COLO668 (cell line): ENCODE results near the gene LINGO3.

Experiments used
- DNase-seq: peaks from one replicate; lab custom pipeline; 2025; ENCODE audit not compliant: unreplicated experiment; lab: John Stamatoyannopoulos, UW

LINGO3 gene

GRCh38 chr19:2328401-2329148, 20.6 kb upstream of the LINGO3 start, which contains the start of the genes LSM7 and SPPL2B:
Gene LSM7 (minus strand): TSS chr19:2328586. CDS start chr19:2328566, 20 bp downstream.
Gene SPPL2B (plus strand): TSS chr19:2328684. CDS start chr19:2328710, 26 bp downstream.
- DNase-seq: peak; percentile 96

- peak; percentile 41 for DNase-seq
Observed at GRCh38 chr19:2327773-2328400, 19.9 kb upstream of the LINGO3 start.

- DNase-seq: no peak
Observed at GRCh38 chr19:2326699-2327360, 18.9 kb upstream of the LINGO3 start.

- no peak for DNase-seq
Observed at GRCh38 chr19:2325281-2326046, 17.5 kb upstream of the LINGO3 start.

GRCh38 chr19:2324220-2324948, 16.4 kb upstream of the LINGO3 start:
- no peak for DNase-seq

GRCh38 chr19:2323707-2324106, 15.8 kb upstream of the LINGO3 start:
- DNase-seq: no peak

GRCh38 chr19:2321565-2322283, 13.8 kb upstream of the LINGO3 start:
- DNase-seq: no peak

- DNase-seq: no peak
Observed at GRCh38 chr19:2320939-2321338, 13.0 kb upstream of the LINGO3 start.

- no peak for DNase-seq
Observed at GRCh38 chr19:2320049-2320448, 12.1 kb upstream of the LINGO3 start.

GRCh38 chr19:2319551-2319950, 11.6 kb upstream of the LINGO3 start:
- no peak for DNase-seq

GRCh38 chr19:2318923-2319322, 11.0 kb upstream of the LINGO3 start:
- no peak for DNase-seq

GRCh38 chr19:2317756-2318155, 9.8 kb upstream of the LINGO3 start:
- DNase-seq: no peak

GRCh38 chr19:2317300-2317699, 9.3 kb upstream of the LINGO3 start:
- no peak for DNase-seq

- DNase-seq: peak; percentile 59
Observed at GRCh38 chr19:2315818-2316353, 7.9 kb upstream of the LINGO3 start.

GRCh38 chr19:2315121-2315817, 7.3 kb upstream of the LINGO3 start:
- DNase-seq: no peak

- DNase-seq: no peak
Observed at GRCh38 chr19:2312820-2313501, 5.0 kb upstream of the LINGO3 start.

- no peak for DNase-seq
Observed at GRCh38 chr19:2311093-2311492, 3.1 kb upstream of the LINGO3 start.

GRCh38 chr19:2309734-2310362, 1.9 kb upstream of the LINGO3 start:
- DNase-seq: peak; percentile 63
